Upper lobe of left lung (tissue), 6 donors: ENCODE data around the gene NADK2. TPM values are rescaled to one million over a fixed set of nuclear protein-coding genes. Genes with fewer than 3 reads are reported as not detected.

Experiments used
- ATAC-seq, 2 donors: fragments of 200-7000 bp; cut with Tn5 transposase; one replicate each; pipeline ENCODE4 v1.9.1; 2022; ENCODE audit warnings: mild to moderate bottlenecking in 2 of 2, moderate library complexity in 2 of 2; ENCODE audit not compliant: low FRiP score in 2 of 2
- DNase-seq, 2 donors: peaks; one replicate each; pipeline ENCODE4 v3.0.0-alpha.2; 2019 to 2020
- H3K27ac ChIP-seq, 4 donors: fragments of 200-600 bp; sonication (generic); one replicate each; pipeline ENCODE4 v1.5.1; 2016 to 2019
- H3K27me3 ChIP-seq, 4 donors: fragments of 200-600 bp; sonication (generic); one replicate each; pipeline ENCODE4 v1.5.1; 2017 to 2019
- H3K36me3 ChIP-seq, 4 donors: fragments of 200-600 bp; sonication (generic); one replicate each; pipeline ENCODE4 v1.5.1; 2016 to 2019
- H3K4me1 ChIP-seq, 4 donors: fragments of 200-600 bp; sonication (generic); one replicate each; pipeline ENCODE4 v1.5.1; 2018 to 2019
- H3K4me3 ChIP-seq, 4 donors: fragments of 200-600 bp; sonication (generic); one replicate each; pipeline ENCODE4 v1.5.1; 2017 to 2019; ENCODE audit warnings: mild to moderate bottlenecking in 2 of 4, moderate library complexity in 1 of 4
- H3K9me3 ChIP-seq, 4 donors: fragments of 200-600 bp; sonication (generic); one replicate each; pipeline ENCODE4 v1.5.1; 2018 to 2019
- EP300 ChIP-seq, 4 donors: sonication (generic); formaldehyde crosslinking; IDR thresholded peaks; one replicate each; pipeline ENCODE4 v1.5.1; 2017; ENCODE audit warnings: antibody characterized with exemption in 4 of 4, control low read depth in 2 of 4
- POLR2A ChIP-seq, 4 donors: fragments of 450-650 bp; IDR thresholded peaks; one replicate each; pipeline ENCODE4 v1.5.1; 2016 to 2017; ENCODE audit warnings: antibody characterized with exemption in 4 of 4, mild to moderate bottlenecking in 2 of 4
- POLR2AphosphoS5 ChIP-seq, 2 donors: sonication (generic); formaldehyde crosslinking; IDR thresholded peaks; one replicate each; pipeline ENCODE4 v1.5.1; 2017; ENCODE audit warnings: antibody characterized with exemption in 2 of 2
- WGBS, 2 donors: methylation state at CpG; one replicate each; pipeline ENCODE4 v1.1.5; 2017 to 2018; 5-methylcytosine and 5-hydroxymethylcytosine counted together
- total RNA-seq, 6 donors: library from RNA; depleted of rRNA in 4 of 6; stranded (reverse); fragments of >200 nt in 4 of 6; gene quantifications; one replicate each; pipeline versions ENCODE4 v1.1.0 to v1.2.1, GENCODE V29; 2016 to 2021
- TF ChIP-seq, protein P1 (sequence below), 6 experiments: fragments of 450-650 bp in 4 of 6; fragments of 200-600 bp in 2 of 6; sonication (generic) in 2 of 6; IDR thresholded peaks; one replicate each; pipeline ENCODE4 v1.5.1; 2016 to 2019; ENCODE audit warnings: antibody characterized with exemption in 6 of 6
- donor health status: DM: no; HTN: no; CAD: no; lungs with moderate emphysema.
- donor health status: DM: no; HTN: yes; CAD: no; lungs with severe emphysema.

NADK2 gene
- total RNA-seq, 6 donors from 2014 or later: 12.6 to 39.6 (median 19.9) TPM

DNA sequence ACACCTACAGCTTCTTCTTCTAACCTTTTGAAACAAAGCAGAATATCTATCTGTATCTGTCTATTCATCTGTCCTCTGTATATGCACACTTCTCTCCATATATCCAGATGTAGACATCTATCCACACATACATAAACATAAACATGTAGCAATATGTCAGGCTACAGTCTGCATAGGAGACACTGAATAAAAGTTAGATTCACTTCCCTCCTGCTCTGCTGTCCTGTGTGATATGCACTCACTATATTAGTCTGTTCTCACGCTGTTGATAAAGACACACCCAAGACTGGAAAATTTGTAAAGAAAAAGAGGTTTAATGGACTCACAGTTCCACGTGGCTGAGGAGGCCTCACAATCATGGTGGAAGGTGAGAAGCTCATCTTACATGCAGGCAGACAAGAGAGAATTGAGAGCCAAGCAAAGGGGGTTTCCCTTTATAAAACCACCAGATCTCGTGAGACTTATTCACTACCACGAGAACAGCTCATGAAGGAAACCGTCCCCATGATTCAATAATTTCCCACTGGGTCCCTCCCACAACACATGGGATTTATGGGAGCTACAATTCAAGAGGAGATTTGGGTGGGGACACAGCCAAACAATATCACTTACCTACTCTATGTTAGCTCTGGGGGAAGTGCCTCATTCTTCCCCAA, 35.9 kb upstream of the NADK2 start:
- no peaks in the 10 kb centered on the region for H3K27me3 ChIP-seq
- DNase-seq: no peak
- no peak overlapping the region for H3K27ac ChIP-seq
- H3K36me3 ChIP-seq: no peaks in the 10 kb centered on the region
- H3K9me3 ChIP-seq: no peaks in the 10 kb centered on the region
- H3K4me1 ChIP-seq: no peaks in the 10 kb centered on the region
- WGBS, 2 donors: 70 to 77% methylated on average over 5 of the region's 5 CpGs
- H3K4me3 ChIP-seq: no peak overlapping the region
- ATAC-seq: no peak
- TF ChIP-seq, protein P1, sequence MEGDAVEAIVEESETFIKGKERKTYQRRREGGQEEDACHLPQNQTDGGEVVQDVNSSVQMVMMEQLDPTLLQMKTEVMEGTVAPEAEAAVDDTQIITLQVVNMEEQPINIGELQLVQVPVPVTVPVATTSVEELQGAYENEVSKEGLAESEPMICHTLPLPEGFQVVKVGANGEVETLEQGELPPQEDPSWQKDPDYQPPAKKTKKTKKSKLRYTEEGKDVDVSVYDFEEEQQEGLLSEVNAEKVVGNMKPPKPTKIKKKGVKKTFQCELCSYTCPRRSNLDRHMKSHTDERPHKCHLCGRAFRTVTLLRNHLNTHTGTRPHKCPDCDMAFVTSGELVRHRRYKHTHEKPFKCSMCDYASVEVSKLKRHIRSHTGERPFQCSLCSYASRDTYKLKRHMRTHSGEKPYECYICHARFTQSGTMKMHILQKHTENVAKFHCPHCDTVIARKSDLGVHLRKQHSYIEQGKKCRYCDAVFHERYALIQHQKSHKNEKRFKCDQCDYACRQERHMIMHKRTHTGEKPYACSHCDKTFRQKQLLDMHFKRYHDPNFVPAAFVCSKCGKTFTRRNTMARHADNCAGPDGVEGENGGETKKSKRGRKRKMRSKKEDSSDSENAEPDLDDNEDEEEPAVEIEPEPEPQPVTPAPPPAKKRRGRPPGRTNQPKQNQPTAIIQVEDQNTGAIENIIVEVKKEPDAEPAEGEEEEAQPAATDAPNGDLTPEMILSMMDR (IDR thresholded peaks at IDR 0.05): no peak
- no peak for TF ChIP-seq POLR2AphosphoS5 (IDR thresholded peaks at IDR 0.05)
- TF ChIP-seq EP300 (IDR thresholded peaks at IDR 0.05): no peak
- TF ChIP-seq POLR2A (IDR thresholded peaks at IDR 0.05): no peak

DNA sequence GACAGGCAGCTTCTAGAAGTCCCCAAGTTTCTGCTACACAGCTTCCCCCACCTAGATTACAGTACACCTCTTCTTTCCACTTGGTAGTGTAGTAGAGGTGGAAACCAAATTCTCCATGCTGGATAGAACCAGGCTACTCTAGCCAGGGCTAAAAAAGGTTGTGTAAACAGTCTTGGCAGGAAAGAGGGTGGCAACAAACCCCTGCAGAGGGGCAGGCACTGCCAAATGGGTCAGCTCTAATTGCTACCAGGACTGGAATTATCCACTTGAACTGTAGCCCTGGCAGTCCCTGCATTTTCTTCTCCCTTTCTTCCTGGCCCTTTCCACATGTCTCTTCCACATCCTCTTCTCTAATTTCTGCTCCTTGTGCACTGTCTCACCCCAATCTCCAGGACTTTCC, 35.1 kb upstream of the NADK2 start:
- H3K9me3 ChIP-seq: no peaks in the 10 kb centered on the region
- no peak overlapping the region for H3K4me3 ChIP-seq
- ATAC-seq (no peak), DNase-seq (no peak)
- no peaks in the 10 kb centered on the region for H3K36me3 ChIP-seq
- H3K27me3 ChIP-seq: no peaks in the 10 kb centered on the region
- H3K4me1 ChIP-seq: no peaks in the 10 kb centered on the region
- TF ChIP-seq EP300 (IDR thresholded peaks at IDR 0.05): no peak
- TF ChIP-seq, protein P1 (IDR thresholded peaks at IDR 0.05): no peak
- no peak for TF ChIP-seq POLR2A (IDR thresholded peaks at IDR 0.05)
- no peak for TF ChIP-seq POLR2AphosphoS5 (IDR thresholded peaks at IDR 0.05)
- H3K27ac ChIP-seq: no peak overlapping the region

DNA sequence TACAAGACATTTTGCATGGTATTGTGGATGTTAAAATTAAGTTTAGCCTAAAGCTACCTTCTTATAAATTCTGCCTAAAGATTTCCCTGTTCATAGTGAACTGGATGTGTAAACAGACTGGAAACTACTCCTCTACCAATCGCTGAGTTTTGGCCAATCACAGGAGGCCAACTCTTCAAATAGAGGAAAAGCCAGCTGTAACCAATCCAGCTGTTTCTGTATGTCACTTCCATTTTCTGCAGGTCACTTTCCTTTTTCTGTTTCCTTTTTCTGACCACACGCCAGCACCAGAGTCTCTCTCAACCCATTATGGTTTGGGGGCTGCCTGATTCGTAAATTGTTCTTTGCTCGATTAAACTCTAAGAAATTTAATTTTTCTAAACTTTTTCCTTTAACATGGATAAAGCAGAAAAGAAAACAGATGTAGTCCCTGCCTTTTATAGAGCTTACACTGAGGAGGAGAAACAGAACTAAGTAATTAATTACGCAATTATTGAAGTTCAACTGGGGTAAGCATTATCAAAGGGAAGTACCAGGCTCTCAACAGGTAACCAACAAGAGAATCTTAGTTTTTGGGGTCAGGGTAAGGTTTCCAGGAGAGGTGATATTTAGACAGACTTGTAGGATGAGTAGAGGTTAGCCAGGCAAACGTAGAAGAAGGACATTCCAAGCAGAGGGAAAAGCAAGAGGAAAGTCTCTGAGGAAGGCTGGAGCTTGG, 32.2 kb upstream of the NADK2 start:
- Histone ChIP-seq H3K36me3 (no peaks in the 10 kb centered on the region), H3K27me3 (no peaks in the 10 kb centered on the region), H3K4me3 (no peak overlapping the region), H3K4me1 (peaks cover 0 to 4% (median 0%) of the 10 kb centered on the region in 4 donors), H3K9me3 (no peaks in the 10 kb centered on the region), H3K27ac (peak overlapping the region in 1 of 4 donors; percentile 50)
- DNase-seq (no peak), ATAC-seq (no peak)
- TF ChIP-seq, protein P1 (IDR thresholded peaks at IDR 0.05): no peak
- no peak for TF ChIP-seq EP300 (IDR thresholded peaks at IDR 0.05)
- 58 to 65% methylated on average over 6 of the region's 6 CpGs for WGBS, 2 donors

DNA sequence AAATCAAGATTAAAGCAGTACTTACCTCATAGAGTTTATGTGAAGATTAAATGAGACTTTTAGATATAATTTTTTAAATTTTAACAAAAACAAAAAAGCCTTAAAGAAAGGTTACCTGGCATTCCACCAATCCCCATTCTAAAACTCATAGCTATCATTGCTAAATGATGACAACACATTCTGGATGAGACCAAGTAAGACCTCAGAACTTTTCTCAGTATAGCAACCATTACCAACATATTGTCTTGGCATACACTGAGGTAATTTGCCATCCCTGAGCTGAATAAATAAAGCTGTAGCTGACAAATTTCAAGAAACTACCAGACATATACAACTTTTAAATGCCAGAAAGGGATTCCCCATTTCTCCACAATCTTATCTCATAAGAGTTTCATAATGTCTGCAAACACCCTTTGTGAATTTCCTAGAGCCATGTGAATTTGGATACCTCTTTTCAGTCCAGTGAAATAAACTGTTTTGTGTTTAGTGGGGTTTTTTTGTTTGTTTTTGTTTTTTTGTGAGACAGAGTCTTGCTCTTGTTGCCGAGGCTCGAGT, 30.5 kb upstream of the NADK2 start:
- TF ChIP-seq POLR2AphosphoS5 (IDR thresholded peaks at IDR 0.05) (no peak), EP300 (IDR thresholded peaks at IDR 0.05) (no peak), POLR2A (IDR thresholded peaks at IDR 0.05) (no peak)
- TF ChIP-seq, protein P1 (IDR thresholded peaks at IDR 0.05): no peak
- no peaks in the 10 kb centered on the region for H3K27me3 ChIP-seq
- 87 to 100% methylated on average over 2 of the region's 2 CpGs for WGBS, 2 donors
- H3K4me1 ChIP-seq: peaks cover 0 to 4% (median 0%) of the 10 kb centered on the region in 4 donors
- ATAC-seq (no peak), DNase-seq (no peak)
- H3K36me3 ChIP-seq: no peaks in the 10 kb centered on the region
- H3K4me3 ChIP-seq: no peak overlapping the region
- no peaks in the 10 kb centered on the region for H3K9me3 ChIP-seq
- no peak overlapping the region for H3K27ac ChIP-seq
